NCI-H82 (cell line): Measurements from ENCODE around the gene NUP210.
A peak's percentile ranks its signal among the peaks of the same experiment; 100 is the strongest.
"Not testable (repeated sequence)": the region's sequence is repeated elsewhere in the genome, so short reads cannot be mapped to it uniquely, and the experiment has no call there.

Experiments used
- DNase-seq: peaks from one replicate; lab custom pipeline; 2025; lab: John Stamatoyannopoulos, UW

NUP210 gene

GRCh38 chr3:13420045-13420830 is at the start of gene NUP210:
NUP210 (minus strand) TSS chr3:13420322; CDS start chr3:13420226, 96 bp downstream.
- peak; percentile 76 for DNase-seq

GRCh38 chr3:13466781-13467180 is 46.7 kb upstream of the NUP210 start:
- no peak for DNase-seq

GRCh38 chr3:13465236-13465873 is 45.2 kb upstream of the NUP210 start:
- DNase-seq, result no peak

- no peak for DNase-seq
Observed at GRCh38 chr3:13463618-13464400, 43.7 kb upstream of the NUP210 start.

- no peak for DNase-seq
Observed at GRCh38 chr3:13462822-13463221, 42.7 kb upstream of the NUP210 start.

GRCh38 chr3:13462125-13462629 is 42.1 kb upstream of the NUP210 start:
- DNase-seq, result no peak

GRCh38 chr3:13461169-13462124 is 41.3 kb upstream of the NUP210 start:
- peak; percentile 87 for DNase-seq

- no peak for DNase-seq
Observed at GRCh38 chr3:13460341-13460736, 40.2 kb upstream of the NUP210 start.

- no peak for DNase-seq
Observed at GRCh38 chr3:13459605-13460340, 39.7 kb upstream of the NUP210 start.

- no peak for DNase-seq
Observed at GRCh38 chr3:13457593-13457992, 37.5 kb upstream of the NUP210 start.

- no peak for DNase-seq
Observed at GRCh38 chr3:13455644-13456043, 35.5 kb upstream of the NUP210 start.

GRCh38 chr3:13452490-13453335 is 32.6 kb upstream of the NUP210 start:
- peak; percentile 45 for DNase-seq

GRCh38 chr3:13451301-13451673 is 31.2 kb upstream of the NUP210 start:
- DNase-seq, result peak; percentile 69

- DNase-seq, result not testable (repeated sequence)
Observed at GRCh38 chr3:13442882-13443281, 22.8 kb upstream of the NUP210 start.

GRCh38 chr3:13440204-13440817 is 20.2 kb upstream of the NUP210 start:
- no peak for DNase-seq

GRCh38 chr3:13436213-13436612 is 16.1 kb upstream of the NUP210 start:
- DNase-seq, result not testable (repeated sequence)

GRCh38 chr3:13433912-13434311 is 13.8 kb upstream of the NUP210 start:
- no peak for DNase-seq

GRCh38 chr3:13432093-13432492 is 12.0 kb upstream of the NUP210 start:
- no peak for DNase-seq

GRCh38 chr3:13430411-13430875 is 10.3 kb upstream of the NUP210 start:
- not testable (repeated sequence) for DNase-seq
